ENCODE measurements around the gene FASN. TPM values are rescaled to one million over a fixed set of nuclear protein-coding genes. Genes with fewer than 3 reads are reported as not detected.

The FASN gene
- total and polyA plus RNA-seq, 2 of the 13 experiments (the other 11 are each of a cell fraction or from before 2014, with no cell fraction given), result 51.7 to 101 TPM

GRCh38 chr17:82064433-82065192 is 33.4 kb downstream of the FASN start (continued):
- TF ChIP-seq SP1 (IDR thresholded peaks at IDR 0.05), result no peak
- TF ChIP-seq SP1 (CRISPR knock-in tag; IDR thresholded peaks at IDR 0.05), result 0 out of 2 replicates have a peak, but pooled peaks have one; percentile 21
- TF ChIP-seq NFRKB (IDR thresholded peaks at IDR 0.05), result no peak
- TF ChIP-seq ZMAT3 (CRISPR knock-in tag; conservative IDR thresholded peaks at IDR 0.05), result peak; percentile 91; the same call in 1 of the 2 replicates
- TF ChIP-seq NR2C2 (CRISPR knock-in tag; IDR thresholded peaks at IDR 0.05; ENCODE audit: borderline replicate concordance), result peak; percentile 32; the same call in 1 of the 2 replicates
- TF ChIP-seq ZNF660 (CRISPR knock-in tag; IDR thresholded peaks at IDR 0.05; ENCODE audit: borderline replicate concordance, low read depth), result no peak
- TF ChIP-seq ZNF276 (CRISPR knock-in tag; IDR thresholded peaks at IDR 0.05; ENCODE audit: low read depth), result peak; percentile 46; the same call in 1 of the 2 replicates
- 0 out of 2 replicates have a peak, but pooled peaks have one; percentile 18 for TF ChIP-seq ATF7-NPFF (CRISPR knock-in tag; IDR thresholded peaks at IDR 0.05; ENCODE audit: low read depth)
- TF ChIP-seq HDAC2 (CRISPR knock-in tag; IDR thresholded peaks at IDR 0.05), result no peak; the same call in 1 of the 2 replicates
- TF ChIP-seq ZSCAN29 (CRISPR knock-in tag; conservative IDR thresholded peaks at IDR 0.05), result no peak; the same call in 1 of the 2 replicates
- TF ChIP-seq HHEX (CRISPR knock-in tag; IDR thresholded peaks at IDR 0.05), result no peak
- TF ChIP-seq, protein P1, sequence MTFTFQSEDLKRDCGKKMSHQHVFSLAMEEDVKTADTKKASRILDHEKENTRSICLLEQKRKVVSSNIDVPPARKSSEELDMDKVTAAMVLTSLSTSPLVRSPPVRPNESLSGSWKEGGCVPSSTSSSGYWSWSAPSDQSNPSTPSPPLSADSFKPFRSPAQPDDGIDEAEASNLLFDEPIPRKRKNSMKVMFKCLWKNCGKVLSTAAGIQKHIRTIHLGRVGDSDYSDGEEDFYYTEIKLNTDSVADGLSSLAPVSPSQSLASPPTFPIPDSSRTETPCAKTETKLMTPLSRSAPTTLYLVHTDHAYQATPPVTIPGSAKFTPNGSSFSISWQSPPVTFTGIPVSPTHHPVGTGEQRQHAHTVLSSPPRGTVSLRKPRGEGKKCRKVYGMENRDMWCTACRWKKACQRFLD (CRISPR knock-in tag; IDR thresholded peaks at IDR 0.05; ENCODE audit: borderline replicate concordance), result 0 out of 2 replicates have a peak, but pooled peaks have one; percentile 42
- TF ChIP-seq CC2D1A (CRISPR knock-in tag; IDR thresholded peaks at IDR 0.05), result 0 out of 2 replicates have a peak, but pooled peaks have one; percentile 9
- no peak for TF ChIP-seq RELA (CRISPR knock-in tag; IDR thresholded peaks at IDR 0.05)
- TF ChIP-seq ZSCAN31 (CRISPR knock-in tag; IDR thresholded peaks at IDR 0.05; ENCODE audit: low read depth), result peak; percentile 74; the same call in 1 of the 2 replicates
- TF ChIP-seq ZIK1 (CRISPR knock-in tag; IDR thresholded peaks at IDR 0.05; ENCODE audit: borderline replicate concordance, low read depth), result 0 out of 2 replicates have a peak, but pooled peaks have one; percentile 26
- TF ChIP-seq ONECUT2 (CRISPR knock-in tag; IDR thresholded peaks at IDR 0.05), result no peak
- TF ChIP-seq CHCHD3 (CRISPR knock-in tag; IDR thresholded peaks at IDR 0.05), result 0 out of 2 replicates have a peak, but pooled peaks have one; percentile 85
- TF ChIP-seq ZNF101 (CRISPR knock-in tag; IDR thresholded peaks at IDR 0.05; ENCODE audit: borderline replicate concordance, low read depth), result no peak
- TF ChIP-seq ZNF850 (CRISPR knock-in tag; conservative IDR thresholded peaks at IDR 0.05), result no peak
- no peak for TF ChIP-seq ZNF383 (CRISPR knock-in tag; IDR thresholded peaks at IDR 0.05; ENCODE audit: borderline replicate concordance)
- no peak for TF ChIP-seq ZNF790 (CRISPR knock-in tag; IDR thresholded peaks at IDR 0.05; ENCODE audit: borderline replicate concordance)
- no peak for TF ChIP-seq FOSL1 (CRISPR knock-in tag; IDR thresholded peaks at IDR 0.05; ENCODE audit: borderline replicate concordance)
- TF ChIP-seq CHD2 (IDR thresholded peaks at IDR 0.05; ENCODE audit: low read depth, low read length), result no peak
- 0 out of 2 replicates have a peak, but pooled peaks have one; percentile 36 for TF ChIP-seq ZNF777 (CRISPR knock-in tag; IDR thresholded peaks at IDR 0.05)
- TF ChIP-seq FOXP1 (IDR thresholded peaks at IDR 0.05), result no peak
- TF ChIP-seq FOXP1 (CRISPR knock-in tag; IDR thresholded peaks at IDR 0.05), result no peak
- TF ChIP-seq ZNF274 (CRISPR knock-in tag; IDR thresholded peaks at IDR 0.05), result no peak
- TF ChIP-seq ZNF891 (CRISPR knock-in tag; IDR thresholded peaks at IDR 0.05), result no peak; the same call in 1 of the 2 replicates
- no peak for TF ChIP-seq KLF13 (CRISPR knock-in tag; IDR thresholded peaks at IDR 0.05)

All from HepG2 (cell line).